ENCODE measurements around the gene EEF1AKMT2.

- TF ChIP-seq CTCF (IDR thresholded peaks at IDR 0.05) (no peak), POLR2A (IDR thresholded peaks at IDR 0.05) (no peak)
Observed at GRCh38 chr10:124763267-124763666, 28.4 kb downstream of the EEF1AKMT2 start.
